Measurements from ENCODE around the gene CASZ1.

CASZ1 gene

DNA sequence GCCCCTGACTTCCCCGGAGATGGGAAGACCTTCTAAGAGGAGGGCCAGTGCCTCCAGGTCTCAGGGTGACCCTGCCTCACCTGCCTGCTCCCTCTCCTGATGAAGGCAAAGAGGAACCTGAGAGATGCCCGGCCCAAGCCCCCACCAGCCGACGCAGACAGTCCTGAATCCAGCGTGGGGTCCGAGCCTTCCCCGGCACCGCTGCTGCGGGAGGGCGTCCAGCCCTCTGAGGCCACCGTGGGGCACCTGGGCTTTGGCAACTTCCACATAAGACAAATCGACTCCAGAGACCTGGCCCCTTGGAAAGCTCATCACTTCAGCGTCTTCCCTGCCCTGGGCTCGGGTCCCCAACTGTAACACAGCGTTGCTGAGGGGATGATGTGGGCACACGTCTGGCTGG is 122.2 kb downstream of the CASZ1 start:
- no peaks in the 10 kb centered on the region for H3K4me1 ChIP-seq (ENCODE audit: control insufficient read depth, insufficient read depth, low read length, poor library complexity, severe bottlenecking)
- no peak overlapping the region for H3K4me3 ChIP-seq (ENCODE audit: insufficient read depth, low read depth, low read length, poor library complexity, severe bottlenecking)
- no peaks in the 10 kb centered on the region for H3K27me3 ChIP-seq (replicated peaks; ENCODE audit: control insufficient read depth, insufficient read depth, low read length, poor library complexity, severe bottlenecking)
- H3K27ac ChIP-seq (ENCODE audit: insufficient read depth, low read length, poor library complexity, severe bottlenecking): no peak overlapping the region
- DNase-seq: no peak
- H3K9me3 ChIP-seq (ENCODE audit: control insufficient read depth, low read length): no peaks in the 10 kb centered on the region
- no peaks in the 10 kb centered on the region for H3K36me3 ChIP-seq (ENCODE audit: control insufficient read depth, insufficient read depth, low read length)

DNA sequence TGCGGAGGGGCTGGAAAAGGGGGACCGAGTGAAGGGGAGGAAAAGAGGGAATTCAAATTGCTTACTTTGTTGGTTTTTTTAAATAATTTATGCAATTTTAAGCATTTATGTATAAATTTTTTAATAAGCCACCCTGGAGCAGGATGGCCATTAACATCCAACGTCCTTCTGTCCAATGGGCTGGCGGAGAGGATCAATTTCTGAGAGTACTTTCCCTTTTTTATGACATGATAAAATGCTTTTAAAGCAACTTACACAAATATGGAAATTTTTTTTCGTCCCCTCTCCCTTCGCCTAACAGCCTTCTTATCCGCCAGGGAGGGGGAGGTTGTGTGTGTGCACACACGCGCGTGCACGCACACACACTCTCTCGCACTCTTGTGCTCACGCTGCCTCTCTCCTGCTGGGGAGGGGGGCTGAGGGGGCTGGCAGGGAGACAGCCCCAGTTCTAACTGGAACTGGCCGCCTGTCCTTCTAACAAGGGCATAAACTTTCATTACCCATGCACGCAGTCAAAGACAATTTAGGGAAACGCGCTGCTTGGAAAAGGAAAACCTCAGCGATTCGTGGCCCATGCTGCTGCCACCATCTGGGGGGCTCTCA is 123.2 kb downstream of the CASZ1 start:
- no peak for DNase-seq
- H3K4me3 ChIP-seq (ENCODE audit: insufficient read depth, low read depth, low read length, poor library complexity, severe bottlenecking): no peak overlapping the region
- no peaks in the 10 kb centered on the region for H3K36me3 ChIP-seq (ENCODE audit: control insufficient read depth, insufficient read depth, low read length)
- no peak overlapping the region for H3K27ac ChIP-seq (ENCODE audit: insufficient read depth, low read length, poor library complexity, severe bottlenecking)
- H3K9me3 ChIP-seq (ENCODE audit: control insufficient read depth, low read length): no peaks in the 10 kb centered on the region
- no peaks in the 10 kb centered on the region for H3K4me1 ChIP-seq (ENCODE audit: control insufficient read depth, insufficient read depth, low read length, poor library complexity, severe bottlenecking)
- H3K27me3 ChIP-seq (replicated peaks; ENCODE audit: control insufficient read depth, insufficient read depth, low read length, poor library complexity, severe bottlenecking): no peaks in the 10 kb centered on the region

DNA sequence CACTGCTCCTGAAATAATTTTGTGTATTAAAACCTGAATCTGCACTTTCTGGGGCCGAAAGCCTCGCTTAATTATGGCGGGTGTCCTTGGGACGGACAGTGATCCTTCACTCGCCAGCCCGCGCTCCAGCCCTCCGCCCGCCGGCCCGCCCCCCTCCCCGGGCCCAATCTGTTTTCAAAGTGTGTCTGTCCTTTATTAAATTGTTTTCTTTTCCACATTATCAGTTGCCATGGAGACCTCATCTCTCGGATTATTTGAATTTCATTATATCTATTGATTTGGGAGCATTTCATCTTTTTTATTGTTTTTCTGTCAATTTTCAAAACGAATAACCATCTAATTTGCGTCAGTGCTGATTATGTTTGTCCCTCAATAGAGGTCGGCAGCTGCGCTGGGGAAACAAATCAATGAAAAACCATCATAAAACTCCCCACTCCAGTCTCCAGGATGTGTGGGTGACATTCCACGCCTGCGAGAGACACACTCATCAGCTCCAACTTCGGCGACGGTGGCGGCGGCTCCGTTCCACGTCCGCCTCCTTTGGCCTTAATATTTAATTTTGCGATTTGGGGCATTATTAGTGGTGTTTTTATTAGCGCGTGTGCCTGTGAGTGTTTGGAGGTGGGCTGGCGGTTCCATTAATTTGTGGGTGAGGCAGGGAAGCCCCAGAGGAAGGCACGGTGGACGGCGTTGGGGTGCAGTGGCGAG is 123.9 kb downstream of the CASZ1 start:
- Histone ChIP-seq H3K9me3 (ENCODE audit: control insufficient read depth, low read length) (no peaks in the 10 kb centered on the region), H3K4me3 (ENCODE audit: insufficient read depth, low read depth, low read length, poor library complexity, severe bottlenecking) (no peak overlapping the region), H3K27me3 (replicated peaks; ENCODE audit: control insufficient read depth, insufficient read depth, low read length, poor library complexity, severe bottlenecking) (no peaks in the 10 kb centered on the region), H3K36me3 (ENCODE audit: control insufficient read depth, insufficient read depth, low read length) (no peaks in the 10 kb centered on the region), H3K4me1 (ENCODE audit: control insufficient read depth, insufficient read depth, low read length, poor library complexity, severe bottlenecking) (no peaks in the 10 kb centered on the region), H3K27ac (ENCODE audit: insufficient read depth, low read length, poor library complexity, severe bottlenecking) (no peak overlapping the region)
- DNase-seq: no peak

DNA sequence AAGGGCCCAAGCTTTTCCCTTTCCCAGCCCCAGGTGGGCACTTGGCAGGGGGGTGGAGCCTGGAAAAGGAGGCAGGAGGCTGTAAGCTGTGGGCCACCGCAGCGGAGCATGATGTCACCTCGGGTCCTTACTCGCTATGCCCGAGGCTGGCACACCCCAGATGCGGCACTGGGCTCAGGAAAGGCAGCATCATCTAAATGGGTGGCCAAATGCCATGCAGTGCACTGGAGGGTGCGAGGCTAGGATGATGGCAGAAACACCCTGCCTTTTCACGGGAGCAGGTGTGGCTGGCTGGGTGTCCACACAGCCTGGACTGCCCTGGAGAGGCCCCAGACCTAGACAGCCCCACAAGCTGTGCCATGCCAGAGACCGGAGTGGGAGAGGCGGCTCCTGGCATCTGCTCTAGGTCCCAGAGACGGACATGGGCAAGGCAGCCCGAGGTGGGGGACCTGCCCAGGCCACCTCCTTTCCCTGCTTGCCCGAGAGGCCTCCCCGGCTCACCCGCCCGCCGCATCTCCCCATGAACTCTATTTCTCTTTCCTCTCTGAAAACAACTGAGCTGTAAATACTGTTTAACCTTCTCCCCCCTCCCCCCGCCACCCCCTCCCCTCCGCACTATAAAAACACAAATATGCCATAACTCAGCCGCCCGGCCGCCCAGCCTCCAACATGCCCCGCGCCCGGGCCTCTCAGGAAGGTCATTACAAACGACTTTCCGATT is 124.7 kb downstream of the CASZ1 start:
- DNase-seq: no peak
- Histone ChIP-seq H3K4me3 (ENCODE audit: insufficient read depth, low read depth, low read length, poor library complexity, severe bottlenecking) (no peak overlapping the region), H3K4me1 (ENCODE audit: control insufficient read depth, insufficient read depth, low read length, poor library complexity, severe bottlenecking) (no peaks in the 10 kb centered on the region), H3K27me3 (replicated peaks; ENCODE audit: control insufficient read depth, insufficient read depth, low read length, poor library complexity, severe bottlenecking) (no peaks in the 10 kb centered on the region), H3K36me3 (ENCODE audit: control insufficient read depth, insufficient read depth, low read length) (no peaks in the 10 kb centered on the region), H3K9me3 (ENCODE audit: control insufficient read depth, low read length) (no peaks in the 10 kb centered on the region), H3K27ac (ENCODE audit: insufficient read depth, low read length, poor library complexity, severe bottlenecking) (no peak overlapping the region)

DNA sequence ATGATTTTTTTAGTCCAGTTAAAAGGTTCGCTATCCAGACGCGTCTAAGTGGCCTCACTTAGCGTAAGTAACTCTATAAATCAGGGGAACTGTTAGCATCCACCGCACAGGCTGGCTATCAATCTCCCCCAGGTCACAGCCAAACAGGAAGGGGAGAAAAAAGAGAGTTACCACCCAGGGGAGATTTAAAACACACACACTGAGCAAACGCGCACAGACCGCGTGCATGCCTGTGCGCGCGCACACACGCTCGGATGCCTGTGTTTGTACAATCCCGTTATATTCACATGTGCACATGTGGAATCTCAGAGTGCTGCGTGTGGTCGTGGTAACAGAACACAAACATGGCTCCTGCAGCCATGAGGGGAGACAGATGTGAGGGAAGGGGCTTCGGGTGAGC is 125.4 kb downstream of the CASZ1 start:
- no peaks in the 10 kb centered on the region for H3K27me3 ChIP-seq (replicated peaks; ENCODE audit: control insufficient read depth, insufficient read depth, low read length, poor library complexity, severe bottlenecking)
- no peaks in the 10 kb centered on the region for H3K4me1 ChIP-seq (ENCODE audit: control insufficient read depth, insufficient read depth, low read length, poor library complexity, severe bottlenecking)

DNA sequence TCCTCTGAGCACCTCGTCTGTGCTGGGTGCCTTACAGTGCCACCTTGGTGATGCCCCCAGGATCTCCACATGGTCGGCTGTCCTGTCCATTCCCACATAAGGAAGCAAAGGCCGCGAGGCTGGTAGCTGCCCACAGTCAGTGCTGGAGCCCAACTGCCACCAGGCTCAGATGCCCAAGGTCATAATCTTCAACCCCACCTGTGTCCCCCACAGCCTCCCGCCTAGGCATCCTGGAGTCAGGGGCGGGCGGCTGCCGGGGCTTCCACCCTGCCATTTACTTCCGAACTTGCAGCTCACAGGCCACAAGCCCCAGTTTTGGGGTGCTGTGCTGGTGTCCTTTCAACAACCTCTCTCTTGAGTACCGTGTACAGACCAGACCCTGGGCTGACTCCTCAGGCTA is 126.3 kb downstream of the CASZ1 start:
- DNase-seq: no peak
- Histone ChIP-seq H3K4me1 (ENCODE audit: control insufficient read depth, insufficient read depth, low read length, poor library complexity, severe bottlenecking) (no peaks in the 10 kb centered on the region), H3K27ac (ENCODE audit: insufficient read depth, low read length, poor library complexity, severe bottlenecking) (no peak overlapping the region)

More for the DNA sequence above, 125.4 kb downstream of the CASZ1 start:
- no peak for DNase-seq
- Histone ChIP-seq H3K4me3 (ENCODE audit: insufficient read depth, low read depth, low read length, poor library complexity, severe bottlenecking) (no peak overlapping the region), H3K9me3 (ENCODE audit: control insufficient read depth, low read length) (no peaks in the 10 kb centered on the region), H3K27ac (ENCODE audit: insufficient read depth, low read length, poor library complexity, severe bottlenecking) (no peak overlapping the region), H3K36me3 (ENCODE audit: control insufficient read depth, insufficient read depth, low read length) (no peaks in the 10 kb centered on the region)

DNA sequence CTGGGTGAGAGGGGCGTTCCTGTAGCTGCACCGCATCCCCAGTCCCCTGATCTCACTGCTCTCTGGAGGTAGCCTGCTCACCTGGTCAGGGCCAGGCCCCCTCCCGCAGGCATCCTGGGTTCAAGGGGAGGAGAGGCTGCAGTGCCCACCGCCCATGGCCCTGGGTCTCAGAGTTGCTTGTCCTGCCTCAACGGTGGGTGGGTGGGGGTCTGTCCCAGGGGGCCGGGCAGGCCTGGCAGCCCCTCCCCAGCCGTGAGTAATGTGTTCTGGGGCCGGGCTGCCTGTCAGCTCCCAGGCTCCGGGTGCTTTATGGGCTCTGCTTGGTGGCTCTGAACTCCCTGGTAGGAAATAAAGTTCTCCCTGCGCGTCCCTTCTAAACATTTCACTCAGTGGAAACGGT is 126.9 kb downstream of the CASZ1 start:
- Histone ChIP-seq H3K4me3 (ENCODE audit: insufficient read depth, low read depth, low read length, poor library complexity, severe bottlenecking) (no peak overlapping the region), H3K4me1 (ENCODE audit: control insufficient read depth, insufficient read depth, low read length, poor library complexity, severe bottlenecking) (no peaks in the 10 kb centered on the region), H3K36me3 (ENCODE audit: control insufficient read depth, insufficient read depth, low read length) (no peaks in the 10 kb centered on the region), H3K27ac (ENCODE audit: insufficient read depth, low read length, poor library complexity, severe bottlenecking) (no peak overlapping the region), H3K9me3 (ENCODE audit: control insufficient read depth, low read length) (no peaks in the 10 kb centered on the region), H3K27me3 (replicated peaks; ENCODE audit: control insufficient read depth, insufficient read depth, low read length, poor library complexity, severe bottlenecking) (no peaks in the 10 kb centered on the region)
- DNase-seq: no peak

More for the DNA sequence above, 126.3 kb downstream of the CASZ1 start:
- H3K27me3 ChIP-seq (replicated peaks; ENCODE audit: control insufficient read depth, insufficient read depth, low read length, poor library complexity, severe bottlenecking): no peaks in the 10 kb centered on the region
- no peaks in the 10 kb centered on the region for H3K9me3 ChIP-seq (ENCODE audit: control insufficient read depth, low read length)
- no peaks in the 10 kb centered on the region for H3K36me3 ChIP-seq (ENCODE audit: control insufficient read depth, insufficient read depth, low read length)
- H3K4me3 ChIP-seq (ENCODE audit: insufficient read depth, low read depth, low read length, poor library complexity, severe bottlenecking): no peak overlapping the region

DNA sequence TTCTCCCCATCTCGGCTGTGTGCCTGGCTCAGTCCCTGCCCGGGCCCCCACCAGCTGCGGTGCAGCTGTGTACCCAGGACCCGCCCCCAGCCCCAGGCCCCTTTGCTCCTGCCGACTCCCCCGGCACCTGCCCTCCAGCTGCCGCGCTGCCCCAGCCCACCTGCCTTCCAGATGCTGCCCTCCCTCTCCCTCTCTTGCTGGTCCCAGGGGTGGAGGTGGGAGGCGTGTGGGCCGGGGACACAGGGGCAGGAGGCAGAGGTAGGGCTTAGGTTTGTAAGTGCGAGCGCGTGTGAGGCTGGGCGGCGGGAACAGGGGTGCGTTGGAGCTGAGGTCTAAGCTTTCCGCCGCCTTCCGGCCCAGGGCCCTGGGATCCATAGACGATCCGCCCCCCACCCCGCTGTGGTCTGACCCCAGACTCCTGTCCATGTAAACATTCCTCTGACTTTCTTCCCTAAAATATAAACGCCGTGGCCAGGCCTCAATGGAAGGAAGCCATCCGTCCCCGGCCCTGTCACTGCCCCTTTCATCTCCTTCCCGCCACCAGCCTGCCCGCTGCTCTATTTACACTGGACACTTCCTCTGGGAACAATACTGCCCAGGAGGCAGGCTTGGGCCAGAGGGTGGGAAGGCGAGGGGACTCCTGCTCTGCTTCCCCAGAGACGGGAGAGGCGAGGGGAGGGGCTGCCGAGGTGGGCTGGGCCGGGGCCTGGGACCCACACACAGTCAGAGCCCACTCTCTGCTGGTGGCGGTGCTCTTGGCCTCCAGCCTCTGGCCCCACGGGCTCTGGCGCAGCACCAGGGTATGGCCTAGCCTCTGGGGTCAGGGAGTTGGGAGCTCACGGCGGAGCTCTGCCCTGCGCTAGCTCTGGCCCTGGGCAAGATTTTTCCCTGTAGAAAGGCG is 128.3 kb downstream of the CASZ1 start:
- Histone ChIP-seq H3K9me3 (ENCODE audit: control insufficient read depth, low read length) (no peaks in the 10 kb centered on the region), H3K27me3 (replicated peaks; ENCODE audit: control insufficient read depth, insufficient read depth, low read length, poor library complexity, severe bottlenecking) (no peaks in the 10 kb centered on the region), H3K4me1 (ENCODE audit: control insufficient read depth, insufficient read depth, low read length, poor library complexity, severe bottlenecking) (no peaks in the 10 kb centered on the region), H3K4me3 (ENCODE audit: insufficient read depth, low read depth, low read length, poor library complexity, severe bottlenecking) (no peak overlapping the region), H3K36me3 (ENCODE audit: control insufficient read depth, insufficient read depth, low read length) (peaks cover 6% of the 10 kb centered on the region), H3K27ac (ENCODE audit: insufficient read depth, low read length, poor library complexity, severe bottlenecking) (no peak overlapping the region)
- DNase-seq: no peak

DNA sequence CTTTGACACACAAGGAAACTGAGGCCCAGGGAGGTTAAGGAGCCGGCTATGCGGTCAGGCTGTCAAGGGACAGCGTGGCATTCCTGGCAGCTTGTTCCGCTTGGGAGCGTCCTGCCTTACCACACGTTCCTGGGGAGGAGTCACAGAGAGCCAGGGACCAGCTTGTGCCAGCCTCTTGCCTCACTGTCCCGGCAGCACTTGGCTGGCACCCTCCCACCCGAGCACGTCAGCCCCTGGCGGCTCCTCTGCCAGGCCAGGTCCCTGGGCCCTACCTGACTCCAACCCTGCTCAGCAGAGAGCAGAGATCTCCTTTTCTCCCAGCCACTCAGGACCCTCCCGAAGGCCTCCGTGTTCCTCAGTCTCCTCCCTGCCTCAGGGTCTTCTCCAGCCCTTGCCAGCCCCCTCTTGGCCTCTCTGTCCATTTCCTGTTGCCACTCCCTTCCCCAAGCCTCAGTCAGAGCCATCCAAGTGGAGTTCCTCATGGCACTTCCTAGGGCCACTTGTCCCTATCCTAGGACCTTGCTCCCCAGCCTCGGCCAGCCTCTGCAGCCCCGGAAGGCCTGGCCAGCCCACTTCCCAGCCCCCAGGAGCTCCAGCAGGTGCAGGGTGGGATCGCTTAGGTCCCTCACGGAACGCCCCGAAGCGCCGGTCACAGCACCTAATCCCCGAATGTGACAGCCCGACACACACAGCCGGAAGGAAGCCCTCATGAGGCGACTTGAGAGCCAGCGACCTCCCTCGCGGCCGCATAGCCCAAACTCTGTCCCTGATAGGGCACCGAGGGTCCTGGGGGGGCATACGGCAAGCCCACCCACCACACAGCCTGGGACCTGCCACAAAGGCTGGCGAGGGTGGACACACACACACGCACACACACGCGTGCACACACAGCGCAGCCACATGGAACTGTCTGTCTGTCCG is 130.3 kb downstream of the CASZ1 start:
- Histone ChIP-seq H3K27ac (ENCODE audit: insufficient read depth, low read length, poor library complexity, severe bottlenecking) (no peak overlapping the region), H3K9me3 (ENCODE audit: control insufficient read depth, low read length) (no peaks in the 10 kb centered on the region), H3K27me3 (replicated peaks; ENCODE audit: control insufficient read depth, insufficient read depth, low read length, poor library complexity, severe bottlenecking) (no peaks in the 10 kb centered on the region), H3K36me3 (ENCODE audit: control insufficient read depth, insufficient read depth, low read length) (peaks cover 6% of the 10 kb centered on the region), H3K4me1 (ENCODE audit: control insufficient read depth, insufficient read depth, low read length, poor library complexity, severe bottlenecking) (no peaks in the 10 kb centered on the region), H3K4me3 (ENCODE audit: insufficient read depth, low read depth, low read length, poor library complexity, severe bottlenecking) (no peak overlapping the region)
- DNase-seq: no peak

All from effector memory CD4-positive, alpha-beta T cell (primary cell).